NCI-H1105 (cell line): ENCODE data around the gene ZBTB7C.
A peak's percentile ranks its signal among the peaks of the same experiment; 100 is the strongest.

Experiments
- DNase-seq: peaks from one replicate; lab custom pipeline; 2025; lab: John Stamatoyannopoulos, UW

Gene ZBTB7C

DNA sequence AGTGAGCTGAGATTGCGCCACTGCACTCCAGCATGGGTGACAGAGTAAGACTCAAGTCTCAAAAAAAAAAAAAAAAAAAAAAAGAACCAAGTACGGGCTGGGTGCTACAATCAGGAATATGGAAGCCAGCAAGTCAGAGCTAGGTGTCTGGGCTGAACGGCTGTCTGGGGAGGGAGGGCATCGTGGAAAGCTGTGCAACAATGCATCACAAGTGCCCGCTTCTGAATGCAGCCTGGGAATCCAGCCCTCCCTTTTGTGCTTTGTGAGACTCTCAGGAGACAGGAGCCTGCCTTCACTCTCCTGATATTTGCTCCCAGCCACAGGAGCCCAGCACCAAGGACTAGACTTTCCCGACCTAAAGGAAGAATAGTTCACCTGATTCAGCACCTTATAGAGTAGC, 353.8 kb downstream of the ZBTB7C start:
- no peak for DNase-seq

DNA sequence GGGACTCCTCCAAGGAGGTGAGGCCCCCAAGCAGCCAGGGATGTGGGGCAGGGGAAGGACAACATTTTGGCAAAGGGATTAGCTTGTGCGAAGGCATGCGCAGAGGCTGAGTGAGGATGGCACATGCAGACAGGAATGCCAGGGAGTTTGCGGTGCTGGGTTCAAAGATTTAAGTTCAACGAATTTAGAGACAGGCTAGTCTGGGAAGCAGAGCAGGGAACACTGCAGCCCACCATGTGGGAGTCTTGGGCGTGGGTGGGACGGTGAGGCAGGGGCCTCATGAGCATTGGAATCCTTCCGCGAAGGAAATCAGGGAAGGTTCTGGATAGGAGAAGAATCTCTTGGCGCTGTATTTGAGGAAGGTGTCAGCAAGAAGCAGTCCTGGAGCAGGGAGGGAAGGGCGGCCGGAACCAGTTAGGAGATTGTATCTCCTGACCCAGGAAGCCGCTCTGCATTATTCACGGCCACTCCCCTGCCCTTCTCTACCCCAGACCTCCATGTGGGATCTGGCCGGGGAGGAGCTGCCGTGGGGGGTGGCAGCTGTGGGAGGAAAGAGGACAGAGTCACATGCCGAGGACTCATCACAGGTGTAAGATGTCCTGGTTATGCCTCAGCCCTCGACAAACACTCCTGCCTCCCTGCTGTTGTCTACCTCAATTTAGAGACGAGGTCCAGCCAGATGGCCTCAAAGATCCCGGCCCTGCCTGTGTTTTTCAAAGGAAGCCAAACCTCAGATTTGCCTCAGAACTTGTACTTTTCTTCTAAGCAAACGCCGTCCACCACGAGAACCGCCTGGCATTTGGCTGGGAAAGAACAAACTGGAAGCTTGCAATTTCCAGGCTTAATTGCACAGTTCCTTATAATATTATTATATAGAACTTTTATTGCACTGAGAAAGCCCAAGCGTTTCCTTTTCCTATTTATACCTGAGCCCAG, 355.0 kb downstream of the ZBTB7C start:
- no peak for DNase-seq

DNA sequence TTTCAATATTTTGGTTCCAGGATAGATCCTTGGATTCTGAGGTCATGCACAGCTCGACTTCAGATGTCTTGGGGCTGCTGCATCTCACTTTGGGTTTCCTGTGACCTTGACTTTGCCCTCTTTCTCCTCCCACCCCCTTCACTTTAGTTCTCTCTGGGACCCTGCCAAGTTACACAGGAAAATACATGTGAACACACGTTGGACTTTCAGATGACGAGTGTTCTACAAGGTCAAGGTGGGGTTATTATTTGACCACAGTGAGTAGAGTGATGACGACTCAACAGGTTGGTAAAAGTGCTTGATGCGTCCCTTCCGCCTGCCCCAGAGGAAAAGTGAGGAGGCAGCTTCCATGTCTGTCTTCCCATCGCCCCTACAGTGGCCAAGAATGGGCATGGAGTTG, 356.3 kb downstream of the ZBTB7C start:
- no peak for DNase-seq

- DNase-seq, result no peak
Measured at GRCh38 chr18:48051945-48052840, 357.0 kb downstream of the ZBTB7C start.

DNA sequence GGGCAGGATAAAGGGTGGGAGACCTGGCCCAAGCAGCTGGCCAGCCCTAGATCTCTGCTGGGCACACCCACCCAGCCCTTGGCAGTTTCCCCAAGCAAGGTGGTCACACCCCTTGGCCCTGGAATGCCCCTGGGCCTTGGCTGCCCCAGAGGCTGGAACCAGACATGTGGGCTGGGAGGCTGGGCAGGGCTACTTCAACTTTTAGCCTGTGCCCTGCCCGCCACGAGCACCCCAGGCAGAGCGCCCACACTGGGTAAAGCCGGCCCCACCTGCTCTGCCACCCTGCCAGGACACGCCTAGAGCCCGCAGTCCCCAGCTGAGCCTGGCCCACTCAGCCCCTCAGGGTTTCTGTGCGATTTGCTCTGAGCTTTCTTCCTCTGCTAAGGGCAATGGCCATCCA, 359.0 kb downstream of the ZBTB7C start:
- no peak for DNase-seq

- DNase-seq, result no peak
Measured at GRCh38 chr18:48049757-48050156, 359.4 kb downstream of the ZBTB7C start.

DNA sequence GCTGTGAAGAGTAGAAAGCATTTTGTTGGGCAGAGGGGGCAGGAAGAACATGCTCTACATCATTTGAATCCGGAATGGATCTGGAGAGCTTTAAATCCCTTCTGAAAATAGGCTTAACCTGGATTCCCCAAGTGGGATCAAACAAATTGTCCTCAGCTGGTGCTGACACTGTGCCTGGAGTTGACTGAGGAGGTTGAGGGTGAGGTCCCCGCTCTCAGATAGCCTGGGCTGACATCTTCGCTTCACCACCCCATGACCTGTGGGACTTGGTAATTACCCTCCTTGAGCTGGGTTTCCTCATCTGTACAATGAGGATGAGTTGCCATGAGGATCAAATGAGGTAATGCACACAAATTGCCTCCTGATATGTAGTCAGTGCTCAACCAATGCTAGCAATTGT, 360.9 kb downstream of the ZBTB7C start:
- DNase-seq, result no peak

DNA sequence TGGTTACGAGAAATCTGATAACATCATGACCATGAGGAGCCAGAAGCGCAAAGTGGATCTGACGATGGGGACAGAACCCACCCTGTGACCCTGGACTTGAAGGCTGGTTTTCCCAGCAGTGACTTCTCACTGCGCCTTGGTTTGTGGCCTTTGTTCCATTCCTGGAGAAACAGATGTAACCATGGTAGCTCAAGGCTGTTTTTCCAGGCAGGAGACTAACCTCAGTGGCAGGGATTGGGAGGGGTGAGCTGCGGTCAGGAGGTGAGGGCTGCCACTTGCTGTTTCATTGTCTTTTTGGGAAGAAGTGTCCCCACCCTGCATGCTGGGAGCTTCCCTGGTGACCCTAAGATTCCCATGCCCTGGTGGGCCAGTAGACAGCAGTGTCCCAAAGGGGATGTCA, 362.3 kb downstream of the ZBTB7C start:
- DNase-seq, result no peak

- no peak for DNase-seq
Measured at GRCh38 chr18:48045744-48046143, 363.4 kb downstream of the ZBTB7C start.

DNA sequence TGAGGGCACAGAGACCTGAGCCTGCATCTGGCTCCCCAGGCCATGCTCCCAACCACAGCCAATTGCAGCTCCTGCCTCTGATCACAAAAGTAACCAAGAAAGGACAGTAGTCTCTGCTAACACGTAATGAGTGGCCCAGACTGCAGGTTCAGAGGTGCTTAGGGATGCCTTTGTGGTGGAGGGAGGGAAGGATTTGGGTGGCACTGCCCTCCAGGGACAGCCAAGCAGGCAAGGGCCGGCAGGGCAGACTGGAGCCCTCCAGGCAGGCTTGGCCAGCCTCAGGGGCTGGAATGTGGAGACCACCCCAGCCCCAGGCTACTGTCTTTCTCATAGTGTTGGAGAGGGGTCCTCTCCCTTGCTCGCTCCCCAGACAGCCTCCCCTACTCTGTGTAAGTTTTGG, 364.2 kb downstream of the ZBTB7C start:
- DNase-seq, result no peak

GRCh38 chr18:48043166-48043565, 366.0 kb downstream of the ZBTB7C start:
- no peak for DNase-seq

GRCh38 chr18:48042431-48042830, 366.8 kb downstream of the ZBTB7C start:
- DNase-seq, result no peak

DNA sequence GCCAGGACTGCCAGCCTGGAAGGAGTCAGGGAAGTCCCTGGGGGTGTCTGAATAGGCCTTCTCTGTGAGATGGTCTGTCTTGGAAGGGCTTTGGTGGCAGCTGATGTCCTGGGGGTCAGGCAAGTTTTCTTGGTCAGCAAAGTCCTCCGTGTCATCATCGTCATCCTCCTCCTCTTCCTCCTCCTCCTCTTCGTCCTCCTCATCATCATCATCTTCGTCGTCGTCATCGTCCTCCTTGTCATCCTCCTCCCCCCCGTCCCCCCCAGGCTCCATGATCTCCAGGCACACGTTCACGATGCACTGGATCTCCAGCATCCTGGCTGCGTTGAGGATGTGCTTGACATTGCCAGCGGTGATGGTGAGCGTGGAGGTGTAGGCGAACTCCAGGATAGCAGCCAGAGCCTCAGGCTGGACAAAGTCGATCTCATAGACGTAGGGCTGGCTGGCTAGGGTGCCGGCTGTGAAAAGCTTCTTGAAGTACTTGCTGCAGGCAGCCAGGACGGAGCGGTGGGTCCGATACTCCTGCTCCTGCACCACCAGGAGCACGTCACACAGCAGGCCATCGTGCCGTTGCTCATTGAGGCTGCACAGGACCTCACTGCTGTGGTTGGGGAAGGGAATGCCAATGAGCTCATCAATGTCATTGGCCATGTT, 368.6 kb downstream of the ZBTB7C start:
- DNase-seq, result no peak

DNA sequence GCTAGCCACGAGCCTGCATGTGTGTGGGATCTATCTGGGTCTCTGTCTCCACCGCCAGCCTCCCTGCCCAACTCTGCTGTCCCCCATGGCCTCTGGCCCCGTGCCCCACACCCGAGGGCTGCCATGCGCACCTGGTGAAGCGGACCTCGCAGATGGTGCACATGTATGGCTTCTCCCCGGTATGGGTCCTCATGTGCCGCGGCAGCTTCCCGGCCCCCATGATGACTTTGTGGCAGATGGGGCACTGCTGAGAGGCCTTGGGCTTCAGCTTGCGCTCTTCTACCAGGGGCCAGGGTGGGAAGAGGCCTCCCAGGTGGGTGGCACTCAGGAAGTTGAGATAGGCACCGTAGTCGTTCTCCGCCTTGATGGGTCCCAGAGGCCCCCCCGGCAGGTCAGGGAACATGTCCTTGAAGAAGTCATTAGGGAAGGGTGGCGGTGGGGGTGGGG, 369.4 kb downstream of the ZBTB7C start:
- DNase-seq, result no peak

DNA sequence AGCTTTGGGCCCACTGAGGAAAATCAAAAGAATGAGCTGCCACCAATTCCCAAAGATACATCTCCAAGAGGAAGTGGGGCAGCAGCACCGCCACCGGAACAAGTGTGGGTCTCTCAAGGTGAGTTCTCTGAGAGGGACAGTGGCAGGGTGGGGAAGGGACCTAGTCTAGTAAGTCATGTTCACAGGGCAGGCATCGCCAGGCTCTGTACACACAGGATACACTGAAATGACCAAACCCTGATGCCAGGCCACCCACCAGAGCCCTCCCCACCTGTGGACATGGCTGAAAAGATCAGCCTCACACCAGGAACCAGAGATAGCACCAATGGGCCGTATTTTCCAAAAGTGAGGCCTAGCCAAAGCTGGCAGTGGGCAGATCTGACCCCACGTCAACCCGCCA, 370.5 kb downstream of the ZBTB7C start:
- DNase-seq, result no peak

GRCh38 chr18:48037481-48038271, 371.5 kb downstream of the ZBTB7C start:
- DNase-seq, result no peak

DNA sequence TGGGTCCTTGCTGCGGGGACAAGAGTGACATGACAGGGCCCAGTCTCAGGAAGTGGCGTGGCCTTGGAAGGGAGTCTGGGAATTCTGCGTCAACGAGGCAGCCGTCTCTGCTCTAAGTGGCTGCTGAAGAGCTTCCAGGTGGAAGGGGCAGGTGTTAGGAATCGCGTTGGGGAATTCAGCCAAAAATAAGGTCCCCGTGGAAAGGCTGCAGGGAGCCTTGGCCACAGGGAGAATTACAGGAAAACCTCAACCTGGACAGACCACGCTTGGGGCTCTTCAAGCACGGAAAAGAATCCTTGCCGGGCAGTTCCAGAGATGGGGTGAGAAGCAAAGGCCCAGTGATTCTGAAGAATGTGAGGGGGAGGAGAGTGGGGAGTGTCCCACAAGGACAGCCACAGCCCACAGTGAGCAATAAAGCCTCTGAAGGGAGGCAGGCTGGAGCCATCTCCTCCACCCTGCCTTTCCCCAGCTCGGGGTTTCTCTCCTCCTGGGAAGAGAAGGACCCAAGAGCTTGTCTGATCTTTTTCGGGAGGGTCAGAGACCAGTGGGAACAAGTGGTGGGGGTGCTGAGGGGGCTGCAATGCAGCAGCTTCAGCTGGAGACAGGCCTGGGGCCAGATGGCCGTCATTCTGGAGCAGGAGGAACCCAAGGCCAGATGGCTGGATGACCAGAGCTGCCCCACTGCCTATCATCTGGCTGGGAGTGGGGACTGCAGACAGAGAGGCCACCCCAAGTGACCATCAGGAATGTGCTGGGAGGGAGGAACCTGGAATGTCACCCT, 372.4 kb downstream of the ZBTB7C start:
- DNase-seq, result peak; percentile 54

- DNase-seq, result no peak
Measured at GRCh38 chr18:48036226-48036625, 373.0 kb downstream of the ZBTB7C start.

DNA sequence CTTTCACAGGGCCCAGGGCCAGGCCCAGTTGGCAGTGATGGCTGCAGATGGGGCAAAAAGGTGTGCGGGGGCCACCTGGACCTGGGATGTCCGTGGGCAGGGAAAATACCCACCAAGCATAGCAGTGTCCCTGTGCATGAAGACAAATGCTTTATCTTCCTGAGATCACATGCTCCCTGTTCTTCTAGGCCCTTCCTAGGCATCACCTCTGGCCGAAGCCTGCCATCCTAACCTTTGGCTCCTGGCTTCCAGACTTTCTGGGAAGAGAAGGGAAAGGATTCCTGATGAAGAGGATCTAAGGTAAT, 373.7 kb downstream of the ZBTB7C start:
- DNase-seq, result no peak

- DNase-seq, result no peak
Measured at GRCh38 chr18:48034651-48035555, 374.3 kb downstream of the ZBTB7C start.
